GM19463 (cell line): Measurements from ENCODE around the gene ADRA2C.

Experiments
- ATAC-seq: cut with Tn5 transposase; IDR thresholded peaks from one replicate; pipeline ENCODE4 v1.9.1; 2021; ENCODE audit warnings: mild to moderate bottlenecking, moderate library complexity; ENCODE audit not compliant: unreplicated experiment

Gene ADRA2C

GRCh38 chr4:3756343-3757059 is 9.7 kb upstream of the ADRA2C start:
- ATAC-seq: no peak

GRCh38 chr4:3759236-3759635 is 6.9 kb upstream of the ADRA2C start:
- no peak for ATAC-seq

GRCh38 chr4:3760346-3760745 is 5.8 kb upstream of the ADRA2C start:
- ATAC-seq: no peak

- ATAC-seq: no peak
Measured at GRCh38 chr4:3760841-3761240, 5.3 kb upstream of the ADRA2C start.

GRCh38 chr4:3762264-3762663 is 3.9 kb upstream of the ADRA2C start:
- ATAC-seq: no peak

GRCh38 chr4:3762753-3763549 is 3.2 kb upstream of the ADRA2C start:
- ATAC-seq: no peak

- no peak for ATAC-seq
Measured at GRCh38 chr4:3765271-3766035, 732 bp upstream of the ADRA2C start.

- no peak for ATAC-seq
Measured at GRCh38 chr4:3766785-3767569, 792 bp downstream of the ADRA2C start.

- no peak for ATAC-seq
Measured at GRCh38 chr4:3767570-3768288, 1.5 kb downstream of the ADRA2C start.

GRCh38 chr4:3768842-3769641 is 2.9 kb downstream of the ADRA2C start:
- no peak for ATAC-seq

GRCh38 chr4:3769642-3770184 is 3.5 kb downstream of the ADRA2C start:
- no peak for ATAC-seq

- ATAC-seq: no peak
Measured at GRCh38 chr4:3770323-3771163, 4.4 kb downstream of the ADRA2C start.

GRCh38 chr4:3771164-3771809 is 5.1 kb downstream of the ADRA2C start:
- no peak for ATAC-seq

- ATAC-seq: no peak
Measured at GRCh38 chr4:3771939-3772495, 5.8 kb downstream of the ADRA2C start.

- no peak for ATAC-seq
Measured at GRCh38 chr4:3772632-3773031, 6.4 kb downstream of the ADRA2C start.

GRCh38 chr4:3773552-3774001 is 7.4 kb downstream of the ADRA2C start:
- ATAC-seq: no peak

- no peak for ATAC-seq
Measured at GRCh38 chr4:3774253-3774883, 8.2 kb downstream of the ADRA2C start.
